ENCODE results near the gene ATP1B2.
"Not testable (repeated sequence)": the region's sequence is repeated elsewhere in the genome, so short reads cannot be mapped to it uniquely, and the experiment has no call there.

The ATP1B2 gene

DNA sequence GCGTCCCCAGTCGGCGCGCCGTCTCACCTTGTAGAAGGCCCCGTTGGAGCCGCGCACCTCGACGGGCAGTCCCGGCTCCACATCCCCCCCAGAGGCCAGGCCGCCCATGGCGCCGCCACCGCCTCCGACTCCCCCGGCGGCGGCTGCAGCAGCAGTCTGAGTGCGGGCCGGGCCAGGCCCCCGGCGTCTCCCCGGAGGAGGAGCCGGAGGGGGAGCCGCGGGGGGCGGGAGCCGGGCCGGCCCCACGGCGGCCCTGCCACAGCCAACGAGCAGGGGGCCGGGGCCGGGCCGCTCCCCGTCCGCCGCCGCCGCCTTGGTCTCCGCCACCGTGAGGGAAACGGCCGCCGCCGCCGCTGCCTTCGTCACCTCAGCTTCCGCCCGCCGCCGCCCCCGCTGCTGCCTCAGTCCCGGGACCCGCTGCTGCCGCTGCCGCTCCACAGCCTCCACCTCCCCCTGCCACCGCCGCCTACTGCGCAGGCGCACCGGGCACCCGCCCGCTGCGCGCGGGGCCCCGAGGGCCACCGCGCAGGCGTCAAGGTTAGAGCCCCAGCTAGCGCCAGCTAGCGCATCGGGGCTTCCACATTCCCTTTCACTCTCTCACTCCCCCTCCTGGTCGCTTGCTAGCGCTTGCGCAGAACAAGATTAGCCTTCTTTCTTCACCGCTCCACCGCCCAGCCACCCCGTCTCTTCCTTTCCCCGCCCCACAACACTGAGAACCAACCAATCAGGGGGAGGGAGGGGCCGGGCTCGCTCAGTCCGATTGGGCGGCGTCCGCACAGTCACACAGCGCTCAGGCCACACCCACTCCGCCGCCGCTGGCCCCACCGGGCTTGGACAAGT, 36.1 kb upstream of the ATP1B2 start, which contains the start of gene FXR2:
TSS of gene FXR2 (minus strand) at position 473 of the 840 bp plus-strand sequence. CDS start at position 108, 365 bp downstream.
- peak within 1 kb of the TSS; percentile 89 for H3K4me3 ChIP-seq (ENCODE audit: low read depth, low read length)
- TF ChIP-seq, protein P1, sequence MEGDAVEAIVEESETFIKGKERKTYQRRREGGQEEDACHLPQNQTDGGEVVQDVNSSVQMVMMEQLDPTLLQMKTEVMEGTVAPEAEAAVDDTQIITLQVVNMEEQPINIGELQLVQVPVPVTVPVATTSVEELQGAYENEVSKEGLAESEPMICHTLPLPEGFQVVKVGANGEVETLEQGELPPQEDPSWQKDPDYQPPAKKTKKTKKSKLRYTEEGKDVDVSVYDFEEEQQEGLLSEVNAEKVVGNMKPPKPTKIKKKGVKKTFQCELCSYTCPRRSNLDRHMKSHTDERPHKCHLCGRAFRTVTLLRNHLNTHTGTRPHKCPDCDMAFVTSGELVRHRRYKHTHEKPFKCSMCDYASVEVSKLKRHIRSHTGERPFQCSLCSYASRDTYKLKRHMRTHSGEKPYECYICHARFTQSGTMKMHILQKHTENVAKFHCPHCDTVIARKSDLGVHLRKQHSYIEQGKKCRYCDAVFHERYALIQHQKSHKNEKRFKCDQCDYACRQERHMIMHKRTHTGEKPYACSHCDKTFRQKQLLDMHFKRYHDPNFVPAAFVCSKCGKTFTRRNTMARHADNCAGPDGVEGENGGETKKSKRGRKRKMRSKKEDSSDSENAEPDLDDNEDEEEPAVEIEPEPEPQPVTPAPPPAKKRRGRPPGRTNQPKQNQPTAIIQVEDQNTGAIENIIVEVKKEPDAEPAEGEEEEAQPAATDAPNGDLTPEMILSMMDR (IDR thresholded peaks at IDR 0.05; ENCODE audit: low read depth, low read length), result peak; percentile 60

DNA sequence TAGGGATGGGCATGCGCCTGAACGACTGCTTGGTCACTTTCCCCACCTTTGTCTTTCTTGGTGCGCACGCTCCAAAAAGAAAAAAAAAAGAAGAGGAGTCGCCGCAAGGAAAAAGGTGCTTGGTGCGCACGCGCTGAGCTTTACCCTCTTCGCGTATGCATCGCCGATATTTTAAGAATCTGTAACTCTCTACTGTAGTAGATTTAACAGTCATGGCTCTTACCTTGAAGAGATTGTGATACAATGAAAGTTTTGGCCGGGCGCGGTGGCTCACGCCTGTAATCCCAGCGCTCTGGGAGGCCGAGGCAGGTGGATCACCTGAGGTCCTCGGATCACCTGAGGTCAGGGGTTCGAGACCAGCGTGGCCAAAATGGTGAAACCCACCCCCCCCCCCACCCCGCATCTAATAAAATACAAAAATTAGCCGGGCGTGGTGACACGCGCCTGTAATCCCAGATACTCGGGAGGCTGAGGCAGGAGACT, 35.4 kb upstream of the ATP1B2 start:
- TF ChIP-seq, protein P1 (IDR thresholded peaks at IDR 0.05; ENCODE audit: low read depth, low read length), result no peak
- H3K4me3 ChIP-seq (ENCODE audit: low read depth, low read length), result peak overlapping the region; percentile 53

DNA sequence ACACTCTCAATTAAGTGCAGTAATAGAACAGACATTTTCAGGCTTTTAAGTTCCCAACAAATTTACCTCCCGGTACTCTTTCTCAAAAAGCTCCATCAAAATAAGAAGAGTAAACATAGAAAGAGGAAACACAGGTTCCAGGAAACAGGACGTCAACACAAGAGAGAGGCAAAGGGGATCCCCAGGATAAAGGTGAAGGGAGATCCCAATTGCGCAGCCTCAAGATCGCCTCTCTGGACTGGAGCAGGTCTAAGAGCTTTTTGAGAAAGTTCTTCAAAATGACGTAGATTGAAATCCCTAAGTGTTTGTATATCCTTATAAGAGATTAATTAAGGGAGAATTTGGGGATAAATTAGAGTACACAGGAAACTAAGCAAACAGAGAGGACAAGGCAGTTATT, 32.1 kb upstream of the ATP1B2 start:
- TF ChIP-seq, protein P1 (IDR thresholded peaks at IDR 0.05; ENCODE audit: low read depth, low read length), result no peak

DNA sequence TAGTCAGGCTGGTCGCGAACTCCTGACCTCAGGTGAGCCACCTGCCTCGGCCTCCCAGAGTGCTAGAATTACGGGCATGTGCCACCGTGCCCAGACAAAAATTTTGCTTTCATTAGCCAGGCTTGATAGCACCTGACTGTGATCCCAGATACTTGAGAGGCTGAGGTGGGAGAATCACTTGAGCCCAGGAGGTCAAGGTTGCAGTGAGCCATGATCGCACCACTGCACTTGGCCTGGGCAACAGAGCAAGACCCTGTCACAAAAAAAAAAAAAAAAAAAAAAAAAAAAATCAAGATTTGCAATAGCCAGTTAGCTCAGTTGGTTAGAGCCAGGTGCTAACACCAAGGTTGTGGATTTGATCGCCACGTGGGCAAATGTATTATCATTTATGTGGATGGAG, 29.9 kb upstream of the ATP1B2 start:
- TF ChIP-seq, protein P1 (IDR thresholded peaks at IDR 0.05; ENCODE audit: low read depth, low read length), result no peak
- H3K4me3 ChIP-seq (ENCODE audit: low read depth, low read length), result no peak overlapping the region

More for the DNA sequence above, 32.1 kb upstream of the ATP1B2 start:
- H3K4me3 ChIP-seq (ENCODE audit: low read depth, low read length), result no peak overlapping the region

DNA sequence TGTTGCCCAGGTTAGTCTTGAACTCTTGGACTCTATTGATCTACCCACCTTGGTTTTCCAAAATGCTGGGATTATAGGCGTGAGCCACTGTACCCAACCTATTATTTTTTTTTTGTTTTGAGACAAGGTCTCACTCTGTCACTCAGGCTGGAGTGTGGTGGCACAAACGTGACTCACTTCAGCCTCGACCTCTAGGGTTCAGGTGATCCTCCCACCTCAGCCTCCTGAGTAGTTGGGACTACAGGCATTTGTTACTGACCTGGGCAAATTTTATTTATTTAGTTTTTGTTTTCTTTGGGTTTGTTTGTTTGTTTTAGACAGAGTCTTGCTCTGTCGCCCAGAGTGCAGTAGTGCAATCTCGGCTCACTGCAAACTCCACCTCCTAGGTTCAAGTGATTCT, 27.1 kb upstream of the ATP1B2 start:
- TF ChIP-seq, protein P1 (IDR thresholded peaks at IDR 0.05; ENCODE audit: low read depth, low read length), result no peak
- H3K4me3 ChIP-seq (ENCODE audit: low read depth, low read length), result no peak overlapping the region

DNA sequence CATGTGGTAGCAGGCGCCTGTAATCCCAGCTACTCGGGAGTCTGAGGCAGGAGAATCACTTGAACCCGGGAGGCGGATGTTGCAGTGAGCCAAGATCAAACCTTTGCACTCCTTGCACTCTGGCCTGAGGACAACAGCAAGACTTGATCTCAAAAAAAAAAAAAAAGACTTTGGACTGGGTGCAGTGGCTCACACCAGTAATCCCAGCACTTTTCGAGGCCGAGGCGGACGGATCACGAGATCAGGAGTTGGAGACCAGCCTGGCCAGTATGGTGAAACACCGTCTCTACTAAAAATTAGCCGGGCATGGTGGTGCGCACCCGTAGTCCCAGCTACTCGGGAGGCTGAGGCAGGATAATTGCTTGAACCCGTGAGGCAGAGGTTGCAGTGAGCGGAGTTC, 25.0 kb upstream of the ATP1B2 start:
- H3K4me3 ChIP-seq (ENCODE audit: low read depth, low read length), result not testable (repeated sequence)

DNA sequence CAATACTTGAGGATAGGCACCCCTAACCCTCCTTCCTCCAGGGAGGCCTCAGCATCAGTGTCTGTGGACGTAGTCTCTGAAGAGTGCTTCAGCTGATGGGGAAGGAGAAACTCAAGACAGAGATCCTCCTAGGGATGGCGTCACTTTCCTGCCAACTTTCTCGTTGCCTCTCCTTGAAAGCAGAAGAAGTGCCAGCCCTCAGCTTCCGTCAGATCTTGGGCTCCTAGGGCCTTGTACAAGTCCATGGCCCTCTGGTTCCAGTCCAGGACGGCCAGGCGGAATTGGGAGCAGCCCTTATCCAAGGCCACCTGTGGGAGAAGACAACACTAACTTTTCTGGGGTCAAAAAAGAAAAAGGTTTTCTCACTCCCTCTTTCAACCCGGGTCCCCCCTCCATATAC, 24.4 kb upstream of the ATP1B2 start:
- H3K4me3 ChIP-seq (ENCODE audit: low read depth, low read length), result no peak overlapping the region; the same call in 1 of the 2 replicates
- TF ChIP-seq, protein P1 (IDR thresholded peaks at IDR 0.05; ENCODE audit: low read depth, low read length), result no peak

Data from WI38 (cell line).